Adrenal gland (tissue), 5 donors: ENCODE measurements around the gene AGAP1.

ENCODE experiments used
- POLR2A ChIP-seq, 2 donors: fragments of 450-650 bp; IDR thresholded peaks; one replicate each; pipeline ENCODE4 v1.6.1; 2017; ENCODE audit warnings: antibody characterized with exemption in 2 of 2, mild to moderate bottlenecking in 2 of 2, moderate library complexity in 1 of 2
- TF ChIP-seq, protein P1 (sequence below), 6 experiments: fragments of 450-650 bp in 4 of 6; fragments of 200-600 bp in 2 of 6; sonication (generic) in 1 of 6; IDR thresholded peaks; 1 replicate in 5 of 6; 2 replicates in 1 of 6; pipeline versions ENCODE4 v1.5.1 to v1.8.0; 2016 to 2021; ENCODE audit warnings: antibody characterized with exemption in 6 of 6, mild to moderate bottlenecking in 2 of 6, moderate library complexity in 1 of 6
- donor health status: DM: no; HTN: no; CAD: no.

DNA sequence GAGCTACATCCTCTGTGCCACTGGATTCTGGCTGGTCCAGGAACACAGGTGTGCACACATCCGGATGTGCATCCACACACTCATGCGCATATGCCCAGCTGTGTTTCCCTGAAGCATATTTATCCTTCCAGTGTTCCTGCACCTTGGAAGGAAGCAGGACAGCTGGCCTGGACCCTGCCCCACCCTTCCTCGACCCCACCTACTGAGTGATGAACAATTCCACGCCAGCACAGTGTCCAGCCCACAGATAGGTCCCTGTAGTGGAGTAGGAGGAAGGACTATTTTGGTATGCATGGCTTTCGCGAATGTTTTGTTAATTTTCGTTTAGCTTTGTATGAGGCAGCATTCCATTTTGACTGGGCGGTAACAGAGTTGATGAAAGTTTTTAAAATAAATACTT is 211.5 kb downstream of the AGAP1 start:
- TF ChIP-seq, protein P1, sequence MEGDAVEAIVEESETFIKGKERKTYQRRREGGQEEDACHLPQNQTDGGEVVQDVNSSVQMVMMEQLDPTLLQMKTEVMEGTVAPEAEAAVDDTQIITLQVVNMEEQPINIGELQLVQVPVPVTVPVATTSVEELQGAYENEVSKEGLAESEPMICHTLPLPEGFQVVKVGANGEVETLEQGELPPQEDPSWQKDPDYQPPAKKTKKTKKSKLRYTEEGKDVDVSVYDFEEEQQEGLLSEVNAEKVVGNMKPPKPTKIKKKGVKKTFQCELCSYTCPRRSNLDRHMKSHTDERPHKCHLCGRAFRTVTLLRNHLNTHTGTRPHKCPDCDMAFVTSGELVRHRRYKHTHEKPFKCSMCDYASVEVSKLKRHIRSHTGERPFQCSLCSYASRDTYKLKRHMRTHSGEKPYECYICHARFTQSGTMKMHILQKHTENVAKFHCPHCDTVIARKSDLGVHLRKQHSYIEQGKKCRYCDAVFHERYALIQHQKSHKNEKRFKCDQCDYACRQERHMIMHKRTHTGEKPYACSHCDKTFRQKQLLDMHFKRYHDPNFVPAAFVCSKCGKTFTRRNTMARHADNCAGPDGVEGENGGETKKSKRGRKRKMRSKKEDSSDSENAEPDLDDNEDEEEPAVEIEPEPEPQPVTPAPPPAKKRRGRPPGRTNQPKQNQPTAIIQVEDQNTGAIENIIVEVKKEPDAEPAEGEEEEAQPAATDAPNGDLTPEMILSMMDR (IDR thresholded peaks at IDR 0.05), result no peak
- TF ChIP-seq POLR2A (IDR thresholded peaks at IDR 0.05), result no peak
